IMR-90 (cell line): ENCODE data around the gene TSTD1.
"Not testable (repeated sequence)": the region's sequence is repeated elsewhere in the genome, so short reads cannot be mapped to it uniquely, and the experiment has no call there.

ENCODE experiments used
- BHLHE40 ChIP-seq: fragments of 150-350 bp; IDR thresholded peaks from 2 replicates; pipeline ENCODE4 v1.6.1; 2016; ENCODE audit warnings: mild to moderate bottlenecking, low read depth, low read length
- CEBPB ChIP-seq: IDR thresholded peaks from 2 replicates; pipeline ENCODE4 v1.6.1; 2012; ENCODE audit warnings: low read depth, low read length, improper control_type of control experiment
- CHD1 ChIP-seq: IDR thresholded peaks from 2 replicates; pipeline ENCODE4 v1.6.1; 2012; ENCODE audit warnings: low read depth, low read length, improper control_type of control experiment
- MAFK ChIP-seq: IDR thresholded peaks from 2 replicates; pipeline ENCODE4 v1.6.1; 2012; ENCODE audit warnings: low read depth, low read length, improper control_type of control experiment
- MAZ ChIP-seq: IDR thresholded peaks from 2 replicates; pipeline ENCODE4 v1.6.1; 2012; ENCODE audit warnings: low read depth, mild to moderate bottlenecking, low read length, improper control_type of control experiment, moderate library complexity, borderline replicate concordance
- NFE2L2 ChIP-seq: fragments of 150-350 bp; IDR thresholded peaks from 2 replicates; pipeline ENCODE4 v1.6.1; 2016; ENCODE audit warnings: low read depth, mild to moderate bottlenecking, low read length
- POLR2A ChIP-seq: IDR thresholded peaks from 2 replicates; pipeline ENCODE4 v1.6.1; 2012; ENCODE audit warnings: mild to moderate bottlenecking, low read depth, low read length
- RAD21 ChIP-seq: IDR thresholded peaks from 2 replicates; pipeline ENCODE4 v1.6.1; 2012; ENCODE audit warnings: low read length, improper control_type of control experiment
- RFX5 ChIP-seq: IDR thresholded peaks from 2 replicates; pipeline ENCODE4 v1.8.0; 2012; ENCODE audit warnings: low read depth, mild to moderate bottlenecking, low read length, moderate library complexity
- SMC3 ChIP-seq: fragments of 150-350 bp; IDR thresholded peaks from 2 replicates; pipeline ENCODE4 v1.6.1; 2016; ENCODE audit warnings: low read depth, mild to moderate bottlenecking, antibody characterized with exemption, low read length, moderate library complexity
- TF ChIP-seq, protein P1 (sequence below): conservative IDR thresholded peaks from 2 replicates; pipeline ENCODE4 v1.5.1; 2012; ENCODE audit warnings: mild to moderate bottlenecking, low read depth, low read length, improper control_type of control experiment
- TF ChIP-seq, protein P2 (sequence below): fragments of 150-350 bp; IDR thresholded peaks from 2 replicates; pipeline ENCODE4 v1.6.1; 2016; ENCODE audit warnings: low read depth, mild to moderate bottlenecking, low read length, moderate library complexity, borderline replicate concordance

DNA sequence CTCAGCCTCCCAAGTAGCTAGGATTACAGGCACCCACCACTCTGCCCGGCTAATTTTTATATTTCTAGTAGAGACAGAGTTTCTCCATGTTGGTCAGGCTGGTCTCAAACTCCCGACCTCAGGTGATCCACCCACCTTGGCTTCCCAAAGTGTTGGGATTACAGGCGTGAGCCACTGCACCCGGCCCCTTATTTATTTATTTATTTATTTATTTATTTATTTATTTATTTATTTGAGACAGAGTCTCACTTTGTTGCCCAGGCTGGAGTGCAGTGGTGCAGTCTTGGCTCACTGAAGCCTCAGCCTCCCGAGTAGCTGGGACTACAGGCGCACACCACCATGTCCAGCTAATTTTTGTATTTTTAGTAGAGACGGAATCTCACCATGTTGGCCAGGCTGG is 26.9 kb upstream of the TSTD1 start:
- TF ChIP-seq, protein P1, sequence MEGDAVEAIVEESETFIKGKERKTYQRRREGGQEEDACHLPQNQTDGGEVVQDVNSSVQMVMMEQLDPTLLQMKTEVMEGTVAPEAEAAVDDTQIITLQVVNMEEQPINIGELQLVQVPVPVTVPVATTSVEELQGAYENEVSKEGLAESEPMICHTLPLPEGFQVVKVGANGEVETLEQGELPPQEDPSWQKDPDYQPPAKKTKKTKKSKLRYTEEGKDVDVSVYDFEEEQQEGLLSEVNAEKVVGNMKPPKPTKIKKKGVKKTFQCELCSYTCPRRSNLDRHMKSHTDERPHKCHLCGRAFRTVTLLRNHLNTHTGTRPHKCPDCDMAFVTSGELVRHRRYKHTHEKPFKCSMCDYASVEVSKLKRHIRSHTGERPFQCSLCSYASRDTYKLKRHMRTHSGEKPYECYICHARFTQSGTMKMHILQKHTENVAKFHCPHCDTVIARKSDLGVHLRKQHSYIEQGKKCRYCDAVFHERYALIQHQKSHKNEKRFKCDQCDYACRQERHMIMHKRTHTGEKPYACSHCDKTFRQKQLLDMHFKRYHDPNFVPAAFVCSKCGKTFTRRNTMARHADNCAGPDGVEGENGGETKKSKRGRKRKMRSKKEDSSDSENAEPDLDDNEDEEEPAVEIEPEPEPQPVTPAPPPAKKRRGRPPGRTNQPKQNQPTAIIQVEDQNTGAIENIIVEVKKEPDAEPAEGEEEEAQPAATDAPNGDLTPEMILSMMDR: not testable (repeated sequence)
- TF ChIP-seq BHLHE40, SMC3, POLR2A, MAZ, RAD21, CEBPB, NFE2L2, RFX5, CHD1, MAFK: not testable (repeated sequence)
- TF ChIP-seq, protein P2, sequence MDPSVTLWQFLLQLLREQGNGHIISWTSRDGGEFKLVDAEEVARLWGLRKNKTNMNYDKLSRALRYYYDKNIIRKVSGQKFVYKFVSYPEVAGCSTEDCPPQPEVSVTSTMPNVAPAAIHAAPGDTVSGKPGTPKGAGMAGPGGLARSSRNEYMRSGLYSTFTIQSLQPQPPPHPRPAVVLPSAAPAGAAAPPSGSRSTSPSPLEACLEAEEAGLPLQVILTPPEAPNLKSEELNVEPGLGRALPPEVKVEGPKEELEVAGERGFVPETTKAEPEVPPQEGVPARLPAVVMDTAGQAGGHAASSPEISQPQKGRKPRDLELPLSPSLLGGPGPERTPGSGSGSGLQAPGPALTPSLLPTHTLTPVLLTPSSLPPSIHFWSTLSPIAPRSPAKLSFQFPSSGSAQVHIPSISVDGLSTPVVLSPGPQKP: not testable (repeated sequence)
